ENCODE data around the gene PKN3. TPM values are rescaled to one million over a fixed set of nuclear protein-coding genes. Genes with fewer than 3 reads are reported as not detected.

Gene PKN3
- total and polyA plus RNA-seq, 9 of the 15 experiments (the other 6 are each of a cell fraction or from before 2014, with no cell fraction given): 0.82 to 49.2 (median 19.7) TPM

- Histone ChIP-seq H3K36me3 (ENCODE audit: control insufficient read depth, insufficient read depth, low read length) (peaks cover 8% of the 10 kb centered on the region; the same call in 2 of the 3 replicates), H3K9me3 (replicated peaks; ENCODE audit: control insufficient read depth, insufficient read depth, low read depth, low read length) (no peaks in the 10 kb centered on the region), H4K20me1 (replicated peaks; ENCODE audit: control insufficient read depth, insufficient read depth, low read length) (peaks cover 8% of the 10 kb centered on the region), H2AFZ (ENCODE audit: low read depth, low read length) (peak overlapping the region; percentile 88), H3K4me2 (ENCODE audit: insufficient read depth, low read length) (peak overlapping the region; percentile 60), H3K79me2 (ENCODE audit: control insufficient read depth, insufficient read depth, low read length) (peaks cover 22% of the 10 kb centered on the region), H3K9ac (ENCODE audit: insufficient read depth in 1 of 2, low read depth in 2 of 2, low read length in 2 of 2) (peak overlapping the region; percentile 6 to 44; a peak in 3 of 4 replicates), H3K9me1 (ENCODE audit: control insufficient read depth, insufficient read depth, low read length) (no peaks in the 10 kb centered on the region), H3K27ac (ENCODE audit: extremely low read depth, low read depth, low read length) (0 out of 3 replicates have a peak overlapping the region, but pooled peaks have one; percentile 9), H3K4me1 (replicated peaks in 1 of 2; ENCODE audit: control insufficient read depth in 2 of 2, insufficient read depth in 2 of 2, low read length in 2 of 2) (peaks cover 23 to 35% of the 10 kb centered on the region in 2 experiments), H3K4me3 (no peak overlapping the region), H3K27me3 (ENCODE audit: control insufficient read depth in 2 of 2, insufficient read depth in 2 of 2, low read length in 2 of 2) (no peaks in the 10 kb centered on the region)
- ChIA-PET POLR2A (interaction anchor here (1.4 kb wide), 1 partner anchor 10 kb away, joined by 6 read pairs; no protein-coding TSS in a partner anchor), CTCF (ENCODE audit: low intra/inter-chr PET ratio) (no interaction called here)
- ATAC-seq: no peak
- 63% methylated on average over 17 of the region's 17 CpGs for WGBS (ENCODE audit: insufficient coverage, low coverage, missing lambda C conversion rate)
- intact Hi-C loops (cut with micrococcal nuclease) (loop anchor here (10.0 kb wide), 2 partner anchors 411 to 491 kb away; partner anchors contain the start of genes CIZ1, GOLGA2 and SWI5), in situ Hi-C loops (cut with MboI) (no loop called here)
- no peak for DNase-seq (ENCODE audit: extremely low read depth in 1 of 4, low spot score in 3 of 4)
- BruUV-seq (replicated peaks): no TSS peak
- no peak for FAIRE-seq
- 0 out of 2 replicates have a peak, but pooled peaks have one; percentile 40 for TF ChIP-seq CUX1 (CRISPR knock-in tag; IDR thresholded peaks at IDR 0.05)
- TF ChIP-seq ZNF551 (CRISPR knock-in tag; IDR thresholded peaks at IDR 0.05): no peak
- TF ChIP-seq RFX1 (IDR thresholded peaks at IDR 0.05): no peak
- TF ChIP-seq, protein P1, sequence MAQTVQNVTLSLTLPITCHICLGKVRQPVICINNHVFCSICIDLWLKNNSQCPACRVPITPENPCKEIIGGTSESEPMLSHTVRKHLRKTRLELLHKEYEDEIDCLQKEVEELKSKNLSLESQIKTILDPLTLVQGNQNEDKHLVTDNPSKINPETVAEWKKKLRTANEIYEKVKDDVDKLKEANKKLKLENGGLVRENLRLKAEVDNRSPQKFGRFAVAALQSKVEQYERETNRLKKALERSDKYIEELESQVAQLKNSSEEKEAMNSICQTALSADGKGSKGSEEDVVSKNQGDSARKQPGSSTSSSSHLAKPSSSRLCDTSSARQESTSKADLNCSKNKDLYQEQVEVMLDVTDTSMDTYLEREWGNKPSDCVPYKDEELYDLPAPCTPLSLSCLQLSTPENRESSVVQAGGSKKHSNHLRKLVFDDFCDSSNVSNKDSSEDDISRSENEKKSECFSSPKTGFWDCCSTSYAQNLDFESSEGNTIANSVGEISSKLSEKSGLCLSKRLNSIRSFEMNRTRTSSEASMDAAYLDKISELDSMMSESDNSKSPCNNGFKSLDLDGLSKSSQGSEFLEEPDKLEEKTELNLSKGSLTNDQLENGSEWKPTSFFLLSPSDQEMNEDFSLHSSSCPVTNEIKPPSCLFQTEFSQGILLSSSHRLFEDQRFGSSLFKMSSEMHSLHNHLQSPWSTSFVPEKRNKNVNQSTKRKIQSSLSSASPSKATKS (CRISPR knock-in tag; IDR thresholded peaks at IDR 0.05): no peak
- TF ChIP-seq ZNF431 (CRISPR knock-in tag; IDR thresholded peaks at IDR 0.05): 0 out of 2 replicates have a peak, but pooled peaks have one; percentile 37
- TF ChIP-seq CHD4 (IDR thresholded peaks at IDR 0.05; ENCODE audit: insufficient read depth, insufficient replicate concordance, low read depth, low read length, poor library complexity, severe bottlenecking): no peak
- no peak for TF ChIP-seq POLR2A (conservative IDR thresholded peaks at IDR 0.05)
- no peak for TF ChIP-seq BRCA1 (IDR thresholded peaks at IDR 0.05)
- 0 out of 2 replicates have a peak, but pooled peaks have one; percentile 11 for TF ChIP-seq BRCA1 (CRISPR knock-in tag; IDR thresholded peaks at IDR 0.05)
- TF ChIP-seq STAG1 (CRISPR knock-in tag; IDR thresholded peaks at IDR 0.05; ENCODE audit: borderline replicate concordance): 0 out of 2 replicates have a peak, but pooled peaks have one; percentile 5
- TF ChIP-seq PHF8 (IDR thresholded peaks at IDR 0.05; ENCODE audit: borderline replicate concordance, low read length): peak; percentile 25; the same call in 1 of the 2 replicates
- TF ChIP-seq BRD9 (IDR thresholded peaks at IDR 0.05; ENCODE audit: low read depth, partially characterized antibody): no peak
- TF ChIP-seq RBBP5 (IDR thresholded peaks at IDR 0.05; ENCODE audit: borderline replicate concordance, insufficient read depth, low read length, poor library complexity, severe bottlenecking): peak; percentile 32
- TF ChIP-seq SMARCA5 (IDR thresholded peaks at IDR 0.05): peak; percentile 42; the same call in 1 of the 2 replicates
Observed at GRCh38 chr9:128685636-128686489, 16.4 kb upstream of the PKN3 start.

Measured in K562 (cell line).